Endothelial cell of umbilical vein (primary cell): ENCODE data around the gene MC2R. TPM values are rescaled to one million over a fixed set of nuclear protein-coding genes. Genes with fewer than 3 reads are reported as not detected.

Experiments used
- BruUV-seq: library from RNA; stranded (reverse); fragments of 400-500 nt; replicated peaks from 2 replicates; lab custom pipeline; 2021; lab: Mats Ljungman, UMichigan
- CTCF ChIA-PET: fragments of 300-600, 350-600 bp; sonication (Branson Sonifier 250); formaldehyde crosslinking; loops from one replicate; lab custom pipeline; 2021; ENCODE audit warnings: antibody characterized with exemption, inconsistent platforms; lab: Charles Lee
- POLR2A ChIA-PET: fragments of 300-600, 350-600 bp; sonication (Branson Sonifier 250); formaldehyde crosslinking; loops from one replicate; lab custom pipeline; 2021; ENCODE audit warnings: antibody characterized with exemption, inconsistent platforms; lab: Charles Lee
- DNase-seq: peaks from one replicate; pipeline ENCODE4 v3.0.0-alpha.2; 2011; ENCODE audit warnings: low read depth, low spot score
- FAIRE-seq: peaks from 2 replicates; lab custom pipeline; 2011; peaks lifted over from hg19 to GRCh38; lab: Jason Lieb, UNC
- H2AFZ ChIP-seq: 2 replicates; pipeline ENCODE4 v1.6.0; 2012; ENCODE audit warnings: low read depth, low read length, control low read depth, inconsistent platforms
- H3K27ac ChIP-seq: 2 replicates; pipeline ENCODE4 v1.5.1; 2011; ENCODE audit warnings: low read depth, mild to moderate bottlenecking, control low read depth, low read length, moderate library complexity; ENCODE audit not compliant: insufficient read depth
- H3K27me3 ChIP-seq, 2 experiments: 2 replicates each; pipeline versions ENCODE4 v1.6.0 to v1.6.1; 2011; ENCODE audit warnings: low read length in 2 of 2, mixed read lengths in 1 of 2; ENCODE audit not compliant: control insufficient read depth in 2 of 2, insufficient read depth in 2 of 2
- H3K36me3 ChIP-seq, 2 experiments: 2 replicates in 1 of 2; 3 replicates in 1 of 2; pipeline ENCODE4 v1.5.1; 2011; ENCODE audit warnings: low read length in 2 of 2, mild to moderate bottlenecking in 1 of 2, moderate library complexity in 1 of 2; ENCODE audit not compliant: control insufficient read depth in 2 of 2, insufficient read depth in 2 of 2; ENCODE audit errors: extremely low read depth in 1 of 2
- H3K4me1 ChIP-seq: 3 replicates; pipeline ENCODE4 v1.5.1; 2011; ENCODE audit warnings: mild to moderate bottlenecking, low read length; ENCODE audit not compliant: control insufficient read depth, insufficient read depth; ENCODE audit errors: extremely low read depth
- H3K4me2 ChIP-seq: 2 replicates; pipeline ENCODE4 v1.6.1; 2011; ENCODE audit warnings: low read length, control low read depth, mixed read lengths; ENCODE audit not compliant: insufficient read depth
- H3K4me3 ChIP-seq, 3 experiments: fragments of 200-600 bp in 1 of 3; sonication (generic), shearing (Covaris generic) in 1 of 3; replicated peaks in 1 of 3; 2 replicates each; pipeline ENCODE4 v1.5.1; 2011 to 2016; ENCODE audit warnings: control low read depth in 3 of 3, low read length in 3 of 3, mild to moderate bottlenecking in 2 of 3, inconsistent platforms in 1 of 3, low read depth in 1 of 3, moderate library complexity in 1 of 3; ENCODE audit not compliant: insufficient read depth in 1 of 3
- H3K79me2 ChIP-seq: 2 replicates; pipeline ENCODE4 v1.6.0; 2012; ENCODE audit warnings: low read length, inconsistent platforms; ENCODE audit not compliant: control insufficient read depth, insufficient read depth
- H3K9ac ChIP-seq: replicated peaks from 2 replicates; pipeline ENCODE3; 2011; ENCODE audit warnings: low read length, control low read depth; ENCODE audit not compliant: insufficient read depth; ENCODE audit errors: extremely low read depth
- H3K9me1 ChIP-seq: replicated peaks from 3 replicates; pipeline ENCODE4 v1.6.0; 2011; ENCODE audit warnings: mild to moderate bottlenecking, low read length; ENCODE audit not compliant: control insufficient read depth, insufficient read depth; ENCODE audit errors: extremely low read depth
- H3K9me3 ChIP-seq: replicated peaks from 2 replicates; pipeline ENCODE4 v1.5.1; 2012; ENCODE audit warnings: low read length, inconsistent platforms; ENCODE audit not compliant: control insufficient read depth, insufficient read depth
- H4K20me1 ChIP-seq: replicated peaks from 2 replicates; pipeline ENCODE3; 2011; ENCODE audit warnings: mild to moderate bottlenecking, low read length; ENCODE audit not compliant: control insufficient read depth, insufficient read depth; ENCODE audit errors: extremely low read depth
- CTCF ChIP-seq, 2 donors: IDR thresholded peaks; 1 replicate in 1 of 2; 2 replicates in 1 of 2; pipeline ENCODE4 v1.5.1; 2011; ENCODE audit warnings: low read length in 2 of 2, mild to moderate bottlenecking in 2 of 2, moderate library complexity in 2 of 2, control low read depth in 1 of 2, inconsistent platforms in 1 of 2, low read depth in 1 of 2; ENCODE audit not compliant: insufficient read depth in 1 of 2; ENCODE audit errors: extremely low read depth in 1 of 2
- EZH2 ChIP-seq: IDR thresholded peaks from 2 replicates; pipeline ENCODE4 v1.6.1; 2012; ENCODE audit warnings: borderline replicate concordance, low read depth, mild to moderate bottlenecking, moderate library complexity, low read length, inconsistent platforms; ENCODE audit not compliant: severe bottlenecking
- FOS ChIP-seq: IDR thresholded peaks from 2 replicates; pipeline ENCODE4 v1.6.1; 2011; ENCODE audit warnings: mild to moderate bottlenecking, low read length, moderate library complexity, borderline replicate concordance; ENCODE audit not compliant: insufficient read depth
- GATA2 ChIP-seq: IDR thresholded peaks from 2 replicates; pipeline ENCODE4 v1.7.0; 2011; ENCODE audit warnings: low read depth, mild to moderate bottlenecking, moderate library complexity, mixed read lengths, low read length; ENCODE audit not compliant: insufficient read length, insufficient read depth
- MAX ChIP-seq: IDR thresholded peaks from 2 replicates; pipeline ENCODE4 v1.6.1; 2011; ENCODE audit not compliant: insufficient read depth, insufficient read length
- MYC ChIP-seq: IDR thresholded peaks from one replicate; pipeline ENCODE4 v1.6.1; 2011; ENCODE audit warnings: mild to moderate bottlenecking, low read depth, low read length
- POLR2A ChIP-seq: IDR thresholded peaks from 2 replicates; pipeline ENCODE4 v1.6.1; 2012; ENCODE audit warnings: low read depth, mild to moderate bottlenecking, control low read depth, low read length
- POLR2AphosphoS5 ChIP-seq: IDR thresholded peaks from 2 replicates; pipeline ENCODE4 v1.6.1; 2012; ENCODE audit warnings: low read depth, mild to moderate bottlenecking, control low read depth, low read length, moderate library complexity; ENCODE audit not compliant: insufficient read depth
- dilution Hi-C: fragments of 300-500 bp; cut with MboI; formaldehyde crosslinking; loops from one replicate; pipeline ENCODE4 v1.15.0; 2019; ENCODE audit warnings: low sequenced_read_pairs; ENCODE audit not compliant: extremely low pct_ligation_motif_present
- intact Hi-C: fragments of 100-400 bp; cut with micrococcal nuclease; formaldehyde crosslinking; loops from one replicate; pipeline ENCODE4 v1.10.0; 2022
- polyA plus RNA-seq, 4 experiments: library from polyadenylated mRNA; depleted of rRNA in 3 of 4; stranded (reverse) in 3 of 4; unstranded in 1 of 4; fragments of >200 nt; gene quantifications; 2 replicates each; pipeline versions ENCODE4 v1.2.1 to v1.2.3, GENCODE V29; 2011 to 2012; ENCODE audit warnings: missing spikeins in 1 of 4
- total RNA-seq: library from RNA; stranded (reverse); gene quantifications from 2 replicates; pipeline ENCODE4 v1.2.3, GENCODE V29; 2021

The MC2R gene
- total and polyA plus RNA-seq, 2 donors (not counting 3 experiments of a cell fraction or from before 2014, with no cell fraction given) = not detected

GRCh38 chr18:13914756-13915155 lies 580 bp downstream of the MC2R start:
- Histone ChIP-seq H3K4me2 (no peak overlapping the region), H3K9me1 (no peaks in the 10 kb centered on the region), H3K36me3 (no peaks in the 10 kb centered on the region), H3K9me3 (peaks cover 4% of the 10 kb centered on the region), H3K4me3 (no peak overlapping the region), H3K4me1 (no peaks in the 10 kb centered on the region), H3K79me2 (no peaks in the 10 kb centered on the region), H3K27ac (no peak overlapping the region), H3K27me3 (no peaks in the 10 kb centered on the region), H2AFZ (no peak overlapping the region), H4K20me1 (no peaks in the 10 kb centered on the region), H3K9ac (no peak overlapping the region)
- no TSS peak for BruUV-seq
- intact Hi-C loops = no loop called here
- FAIRE-seq = no peak
- POLR2A ChIA-PET = no interaction called here
- CTCF ChIA-PET = no interaction called here
- dilution Hi-C loops = no loop called here
- DNase-seq = no peak
- no peak for TF ChIP-seq POLR2AphosphoS5
- no peak for TF ChIP-seq GATA2
- no peak for TF ChIP-seq MYC

- Histone ChIP-seq H3K36me3 (no peaks in the 10 kb centered on the region), H3K9me1 (no peaks in the 10 kb centered on the region), H3K9ac (no peak overlapping the region), H4K20me1 (no peaks in the 10 kb centered on the region), H3K27me3 (no peaks in the 10 kb centered on the region), H3K4me1 (no peaks in the 10 kb centered on the region), H3K4me2 (no peak overlapping the region), H3K27ac (no peak overlapping the region), H3K9me3 (peaks cover 4% of the 10 kb centered on the region), H3K79me2 (no peaks in the 10 kb centered on the region), H3K4me3 (no peak overlapping the region), H2AFZ (no peak overlapping the region)
- POLR2A ChIA-PET = no interaction called here
- BruUV-seq = no TSS peak
- no peak for FAIRE-seq
- DNase-seq = no peak
- dilution Hi-C loops (no loop called here), intact Hi-C loops (no loop called here)
- no peak for TF ChIP-seq GATA2
- TF ChIP-seq FOS = no peak
- TF ChIP-seq MYC = no peak
- TF ChIP-seq POLR2AphosphoS5 = no peak
- no peak for TF ChIP-seq MAX
- no peak for TF ChIP-seq CTCF (IDR thresholded peaks at IDR 0.05; ENCODE audit: extremely low read depth in 1 of 2, insufficient read depth in 1 of 2, low read depth in 1 of 2, low read length in 2 of 2)
- TF ChIP-seq POLR2A = no peak
- TF ChIP-seq EZH2 = no peak
- CTCF ChIA-PET = no interaction called here
These were observed 1.2 kb downstream of the MC2R start for GRCh38 chr18:13914170-13914569.
